ENCODE data around the gene ACTR3.
"Not testable (repeated sequence)": the region's sequence is repeated elsewhere in the genome, so short reads cannot be mapped to it uniquely, and the experiment has no call there.

ACTR3 gene

DNA sequence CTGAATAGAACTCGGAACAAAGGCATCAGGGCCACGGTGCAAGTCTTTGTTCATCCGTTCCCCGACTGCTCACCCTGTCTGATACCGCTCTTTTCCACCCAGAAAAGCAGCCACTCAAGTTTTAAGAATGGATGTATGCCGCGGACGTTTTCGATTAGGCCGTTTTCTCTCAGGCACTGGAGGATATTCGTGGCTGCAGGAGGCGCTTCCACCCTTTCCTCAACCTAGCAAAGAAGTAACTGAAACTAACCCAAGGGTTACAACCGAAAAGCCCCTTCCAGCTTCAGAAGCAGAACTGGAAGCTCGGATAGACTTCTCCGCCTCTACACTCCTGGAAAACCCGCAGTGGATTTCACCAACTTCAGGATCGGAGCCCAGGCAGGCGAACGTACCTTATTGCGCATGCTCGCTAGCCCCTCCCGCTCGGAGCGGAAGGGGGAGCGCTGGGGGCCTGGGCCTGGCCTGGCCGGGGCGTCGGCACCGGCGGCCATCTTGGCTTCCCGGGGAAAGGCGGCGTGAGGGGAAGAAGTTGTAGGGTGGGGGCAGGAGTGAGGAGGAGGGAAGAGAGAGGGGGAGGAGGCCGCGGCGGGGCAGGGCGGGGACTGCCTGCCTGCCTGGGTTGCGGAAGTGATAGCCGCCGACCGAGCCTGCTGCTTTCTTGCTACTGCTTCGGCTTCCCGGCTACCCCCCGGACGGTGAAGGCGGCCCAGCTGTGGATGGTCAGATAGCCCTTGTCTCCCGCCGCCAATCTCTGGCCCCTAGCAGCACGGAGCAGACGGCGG lies at the start of gene ACTR3:
TSS of gene ACTR3 (plus strand) at position 619 of the 782 bp plus-strand sequence. CDS start 191 bp downstream, outside the sequence.
- in situ Hi-C loops (cut with HindIII; ENCODE audit: low sequenced_read_pairs) = loop anchor here (5.0 kb wide), 3 partner anchors 67 to 127 kb away; no protein-coding TSS in a partner anchor

DNA sequence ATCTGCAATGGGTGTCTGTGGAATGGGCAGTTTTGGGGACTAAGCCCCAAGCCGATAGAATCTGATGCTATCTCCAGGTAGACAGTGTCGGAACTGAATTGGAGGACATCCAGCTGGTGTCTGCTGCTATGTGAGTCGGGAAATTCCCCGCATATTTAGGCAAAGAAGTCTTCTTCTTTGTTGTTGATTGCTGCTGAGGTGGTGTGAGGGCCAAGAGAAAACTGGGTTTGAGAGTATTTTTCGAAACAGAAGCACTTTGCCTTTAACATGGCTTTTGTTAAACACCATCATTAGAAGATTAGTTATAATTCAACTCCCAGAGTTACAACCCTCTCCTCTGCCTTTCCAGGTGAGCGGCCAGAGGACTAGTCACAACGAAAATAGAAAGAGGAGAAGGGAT lies 49.4 kb upstream of the ACTR3 start:
- in situ Hi-C loops (cut with HindIII; ENCODE audit: low sequenced_read_pairs) = no loop called here

DNA sequence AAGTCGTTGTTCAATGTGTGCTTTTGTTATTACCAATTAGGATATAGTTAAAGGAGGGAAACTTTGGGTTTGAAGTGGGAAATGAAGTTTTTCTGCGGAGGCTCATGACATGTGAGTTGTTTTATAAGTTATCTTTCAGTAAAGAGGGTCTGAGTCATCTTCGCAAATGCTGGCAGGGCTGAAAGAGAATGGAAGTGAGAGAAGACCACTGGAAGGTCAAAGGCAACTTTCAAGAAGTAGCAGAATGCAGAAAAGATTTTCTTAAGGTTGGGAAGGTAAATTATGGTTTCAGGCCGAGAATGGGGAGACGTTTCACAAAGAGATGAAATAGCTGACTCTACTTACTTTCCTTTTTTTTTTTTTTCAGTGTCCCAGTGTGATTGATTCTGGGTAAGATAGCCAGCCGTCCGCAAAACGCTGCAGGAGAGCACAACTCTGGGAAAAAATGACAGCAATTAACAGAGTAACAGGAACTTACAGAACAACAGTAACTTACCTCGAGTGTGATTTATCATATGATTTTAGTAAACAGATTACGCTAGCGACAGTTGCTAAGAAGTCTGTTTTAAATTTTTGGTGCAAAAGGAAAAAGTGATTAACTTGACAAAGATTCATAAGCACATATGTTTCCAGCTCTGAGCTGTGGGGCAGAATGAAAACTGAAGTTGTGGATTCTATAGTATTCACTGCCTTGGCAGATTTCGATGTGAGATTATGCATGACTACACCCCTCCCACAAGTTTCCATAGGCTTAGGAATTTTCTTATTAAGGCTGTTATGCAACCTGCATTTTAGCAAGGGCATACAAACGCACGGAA lies 46.8 kb upstream of the ACTR3 start:
- in situ Hi-C loops (cut with HindIII; ENCODE audit: low sequenced_read_pairs) = no loop called here

DNA sequence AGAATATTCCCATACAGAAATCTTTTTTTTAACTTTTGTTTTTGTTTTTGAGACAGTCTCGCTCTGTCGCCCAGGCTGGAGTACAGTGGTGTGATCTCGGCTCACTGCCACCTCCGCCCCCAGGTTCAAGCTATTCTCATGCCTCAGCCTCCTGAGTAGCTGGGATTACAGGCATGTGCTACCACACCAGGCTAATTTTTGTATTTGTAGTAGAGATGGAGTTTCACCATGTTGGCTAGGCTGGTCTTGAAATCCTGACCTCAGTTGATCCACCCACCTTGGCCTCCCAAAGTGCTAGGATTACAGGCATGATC lies 46.2 kb upstream of the ACTR3 start:
- in situ Hi-C loops (cut with HindIII; ENCODE audit: low sequenced_read_pairs) = not testable (repeated sequence)

DNA sequence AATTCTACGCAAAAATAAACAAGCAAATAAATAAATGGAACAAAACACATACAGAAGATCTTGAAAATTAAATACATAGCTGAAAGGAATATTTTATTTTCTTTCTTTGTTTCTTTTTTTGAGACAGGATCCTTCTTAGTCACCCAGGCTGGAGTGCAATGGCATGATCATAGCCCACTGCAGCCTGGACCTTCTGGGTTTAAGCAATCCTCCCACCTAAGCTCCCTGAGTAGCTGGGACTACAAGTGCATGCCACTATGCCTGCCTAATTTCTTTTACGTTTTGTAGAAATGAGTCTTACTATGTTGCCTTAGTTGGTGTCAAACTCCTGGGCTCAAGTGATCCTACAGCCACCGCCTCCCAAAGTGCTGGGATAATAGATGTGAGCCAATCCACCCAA lies 44.6 kb upstream of the ACTR3 start:
- in situ Hi-C loops (cut with HindIII; ENCODE audit: low sequenced_read_pairs) = no loop called here

DNA sequence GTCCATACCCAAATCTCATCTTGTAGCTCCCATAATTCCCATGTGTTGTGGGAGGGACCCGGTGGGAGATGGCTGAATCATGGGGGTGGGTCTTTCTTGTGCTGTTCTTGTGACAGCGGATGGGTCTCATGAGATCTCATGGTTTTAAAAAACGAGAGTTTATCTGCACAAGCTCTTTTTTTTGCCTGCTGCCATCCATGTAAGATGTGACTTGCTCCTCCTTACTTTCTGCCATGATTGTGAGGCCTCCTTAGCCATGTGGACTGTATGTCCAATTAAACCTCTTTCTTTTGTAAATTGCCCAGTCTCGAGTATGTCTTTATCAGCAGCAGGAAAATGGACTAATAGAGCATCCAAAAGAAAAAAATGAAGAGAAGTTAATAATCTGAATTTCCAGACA lies 44.1 kb upstream of the ACTR3 start:
- in situ Hi-C loops (cut with HindIII; ENCODE audit: low sequenced_read_pairs) = not testable (repeated sequence)

DNA sequence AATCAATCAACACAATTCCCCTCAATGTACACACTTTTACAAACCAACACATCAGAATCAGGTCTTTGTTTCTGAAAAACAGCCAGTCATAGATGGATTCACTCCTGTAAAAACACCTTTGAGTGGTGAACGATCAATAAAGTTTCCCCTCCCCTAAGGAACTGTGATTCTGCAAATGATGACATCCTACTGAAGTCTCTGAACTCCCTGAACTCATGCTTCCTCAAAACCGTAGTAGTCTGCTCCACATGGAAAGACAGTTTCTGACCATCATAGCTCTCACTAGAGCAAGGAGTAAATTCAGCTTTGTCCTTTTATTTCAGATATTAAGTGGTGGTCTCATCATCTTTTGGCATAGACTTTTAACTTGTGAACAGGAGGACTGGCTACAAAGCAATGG lies 43.5 kb upstream of the ACTR3 start:
- in situ Hi-C loops (cut with HindIII; ENCODE audit: low sequenced_read_pairs) = no loop called here

DNA sequence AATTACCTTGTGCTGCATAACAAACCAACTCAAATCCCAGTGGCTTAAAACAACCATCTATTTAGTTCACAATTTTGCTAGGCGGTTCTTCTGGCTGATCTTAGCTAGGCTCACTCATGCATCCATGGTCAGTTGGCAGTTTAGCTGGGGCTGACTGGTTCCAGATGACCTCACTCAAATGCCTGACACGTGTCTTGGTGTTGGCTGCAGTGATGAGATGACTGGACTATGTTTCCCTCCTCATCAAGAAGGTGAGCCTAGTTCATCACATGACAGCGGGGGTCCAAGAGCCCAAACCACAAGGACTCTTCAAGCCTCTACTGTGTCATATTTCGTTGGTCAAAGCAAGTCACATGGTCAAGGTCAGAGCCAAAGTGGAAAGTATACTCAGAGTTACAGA lies 42.7 kb upstream of the ACTR3 start:
- in situ Hi-C loops (cut with HindIII; ENCODE audit: low sequenced_read_pairs) = no loop called here

DNA sequence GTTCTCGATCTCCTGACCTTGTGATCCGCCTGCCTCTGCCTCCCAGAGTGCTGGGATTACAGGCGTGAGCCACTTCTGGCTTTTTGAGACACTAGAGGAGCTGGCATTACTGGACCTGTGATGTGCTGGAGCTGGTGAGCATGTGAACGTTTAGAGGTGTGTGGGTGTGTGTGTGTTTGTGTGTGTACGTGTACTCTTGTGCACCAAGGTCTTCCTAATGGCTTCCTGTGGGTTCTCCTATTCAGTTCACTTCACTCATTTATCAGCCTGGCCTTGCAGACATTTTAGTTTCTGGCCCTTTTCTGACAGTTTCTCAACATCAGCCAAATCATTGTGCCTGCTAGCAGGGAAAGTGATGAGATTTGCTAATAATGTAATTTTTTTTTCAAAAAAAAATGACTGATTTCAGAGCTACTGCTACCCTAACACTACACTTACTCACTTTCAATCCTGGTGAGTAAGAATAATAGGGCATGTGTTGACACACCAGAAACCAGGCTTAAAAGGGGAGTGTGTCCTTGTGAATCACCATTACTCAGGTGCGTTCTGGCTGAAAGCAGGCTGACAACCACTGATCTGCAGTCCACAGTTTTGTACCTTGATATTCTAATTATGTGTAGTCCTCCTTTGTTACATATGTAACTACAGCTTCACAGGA lies 41.0 kb upstream of the ACTR3 start:
- in situ Hi-C loops (cut with HindIII; ENCODE audit: low sequenced_read_pairs) = no loop called here

DNA sequence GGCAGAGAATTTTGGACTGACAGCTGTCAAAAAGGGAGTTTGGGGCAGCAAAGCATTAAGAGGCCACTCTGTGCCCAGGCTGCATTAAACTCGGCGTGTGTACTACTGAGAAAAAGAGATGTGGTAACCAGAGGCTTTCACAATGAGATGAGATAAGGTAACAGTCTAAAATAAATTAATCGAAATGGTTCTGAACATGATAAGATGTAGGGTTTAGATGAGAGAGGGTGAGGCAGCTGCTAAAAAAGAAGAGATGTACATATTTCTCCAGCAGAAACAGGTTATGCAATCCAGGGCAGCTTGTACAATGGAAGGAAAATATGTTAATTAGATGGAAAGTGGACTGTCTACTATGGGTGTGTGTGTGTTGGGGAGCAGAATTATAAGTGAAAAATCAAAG lies 39.2 kb upstream of the ACTR3 start:
- in situ Hi-C loops (cut with HindIII; ENCODE audit: low sequenced_read_pairs) = no loop called here

DNA sequence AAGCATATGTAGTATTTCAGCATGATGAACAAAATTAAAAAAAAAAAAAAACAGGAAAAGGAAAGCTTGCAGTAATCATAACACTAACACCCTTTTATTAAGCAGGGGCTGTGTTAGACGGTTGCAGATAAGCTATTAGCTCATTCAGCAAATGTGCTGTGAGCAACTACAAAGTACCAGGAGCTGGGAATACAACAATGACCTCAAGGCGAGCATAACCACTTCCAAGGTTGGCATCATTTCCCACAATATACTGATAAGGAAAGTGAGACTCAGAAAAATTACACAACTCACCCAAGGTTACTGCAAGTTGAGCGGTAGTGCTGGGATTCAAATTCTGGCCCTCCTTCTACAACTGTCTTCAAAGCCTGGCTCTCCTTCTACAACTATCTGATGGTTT lies 38.2 kb upstream of the ACTR3 start:
- in situ Hi-C loops (cut with HindIII; ENCODE audit: low sequenced_read_pairs) = no loop called here

DNA sequence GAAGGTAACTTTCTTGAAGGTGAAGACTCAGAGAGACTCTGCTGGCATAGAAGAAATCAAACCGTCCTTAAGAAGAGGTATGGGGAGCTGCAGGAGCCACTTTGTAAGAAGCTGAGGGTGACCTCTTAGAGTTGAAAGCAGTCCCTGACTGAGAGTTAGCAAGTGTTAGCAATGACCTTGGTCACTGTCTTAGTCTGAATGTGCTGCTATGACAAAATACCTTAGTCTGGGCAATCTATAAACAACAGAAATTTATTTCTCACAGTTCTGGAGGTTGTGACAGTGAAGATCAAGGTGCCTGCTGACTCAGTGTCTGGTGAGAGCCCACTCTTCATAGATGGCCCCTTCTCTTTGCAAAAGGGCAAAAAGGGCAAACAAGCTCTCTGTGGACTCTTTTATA lies 35.7 kb upstream of the ACTR3 start:
- in situ Hi-C loops (cut with HindIII; ENCODE audit: low sequenced_read_pairs) = no loop called here

DNA sequence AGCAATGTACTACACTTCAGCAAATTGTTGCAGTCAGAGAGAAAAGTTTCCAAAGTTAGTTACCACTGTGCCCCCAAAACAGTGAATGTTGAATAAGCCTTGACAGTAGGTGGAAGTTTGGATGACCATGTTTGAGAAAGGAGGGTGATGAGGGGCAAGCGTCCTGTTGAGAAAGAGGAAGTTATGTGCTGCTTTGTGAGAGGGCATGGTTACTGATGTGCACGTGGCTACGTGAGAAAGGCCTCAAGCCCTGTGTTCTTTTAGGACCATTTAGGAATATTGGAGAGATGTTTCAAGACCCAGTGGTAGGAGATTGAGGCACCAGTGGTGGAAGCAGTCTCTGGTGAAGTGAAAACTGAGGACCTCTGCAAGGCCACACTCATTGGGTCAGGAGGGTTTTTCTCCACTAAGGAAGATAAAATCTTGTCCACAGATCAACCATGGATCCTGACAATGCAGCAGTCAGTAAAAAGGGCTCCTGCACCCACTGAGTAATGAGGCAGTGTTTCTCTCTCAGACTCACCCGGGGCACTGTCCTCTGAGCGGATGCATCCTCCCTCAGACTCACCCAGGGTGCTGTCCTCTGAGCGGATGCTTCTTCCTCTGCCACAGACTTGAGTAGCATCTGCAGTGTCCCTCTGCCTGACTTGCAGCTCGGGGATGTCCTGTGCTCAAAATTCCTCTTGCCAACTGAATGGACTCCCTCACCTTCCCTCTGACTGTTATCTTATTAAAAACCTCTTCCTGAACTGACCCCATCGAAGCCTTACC lies 34.7 kb upstream of the ACTR3 start:
- in situ Hi-C loops (cut with HindIII; ENCODE audit: low sequenced_read_pairs) = no loop called here

DNA sequence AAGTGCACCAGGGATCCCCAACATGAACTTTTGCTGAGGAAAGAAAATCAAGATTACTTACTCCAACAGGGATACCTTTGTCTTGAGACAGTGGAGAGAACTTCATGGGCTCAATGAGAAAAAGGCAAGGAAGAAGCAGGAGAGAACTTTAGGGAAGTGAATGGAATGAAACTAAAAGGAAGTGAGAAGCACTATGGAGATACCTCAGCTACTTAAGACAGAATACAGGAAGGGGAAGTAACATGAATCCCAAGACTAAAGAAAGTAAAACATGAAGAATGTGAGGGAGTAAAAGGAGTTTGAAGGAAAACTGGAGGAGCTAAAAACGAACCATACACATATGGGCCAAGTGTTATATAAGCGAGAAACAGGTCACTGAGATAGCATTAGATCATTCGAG lies 32.4 kb upstream of the ACTR3 start:
- in situ Hi-C loops (cut with HindIII; ENCODE audit: low sequenced_read_pairs) = no loop called here

DNA sequence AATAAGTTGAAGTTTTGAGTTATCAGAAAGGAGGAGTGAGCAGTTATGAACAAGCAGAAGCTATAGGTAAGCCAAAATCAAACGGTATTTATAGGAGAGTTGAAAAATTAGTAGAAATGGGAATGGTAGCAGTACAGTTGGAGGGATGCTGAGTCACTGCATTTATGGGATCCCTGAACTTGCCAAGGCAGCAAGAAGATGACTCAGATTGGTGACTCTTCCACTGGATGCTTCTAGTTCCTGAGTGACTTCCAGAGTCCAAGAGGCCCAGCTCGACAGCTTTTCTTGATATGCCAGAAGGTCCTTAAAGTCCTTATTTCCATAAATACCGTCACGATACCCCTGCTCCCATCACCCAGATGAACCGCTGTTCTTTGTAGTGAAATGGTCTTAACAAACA lies 31.1 kb upstream of the ACTR3 start:
- in situ Hi-C loops (cut with HindIII; ENCODE audit: low sequenced_read_pairs) = no loop called here

DNA sequence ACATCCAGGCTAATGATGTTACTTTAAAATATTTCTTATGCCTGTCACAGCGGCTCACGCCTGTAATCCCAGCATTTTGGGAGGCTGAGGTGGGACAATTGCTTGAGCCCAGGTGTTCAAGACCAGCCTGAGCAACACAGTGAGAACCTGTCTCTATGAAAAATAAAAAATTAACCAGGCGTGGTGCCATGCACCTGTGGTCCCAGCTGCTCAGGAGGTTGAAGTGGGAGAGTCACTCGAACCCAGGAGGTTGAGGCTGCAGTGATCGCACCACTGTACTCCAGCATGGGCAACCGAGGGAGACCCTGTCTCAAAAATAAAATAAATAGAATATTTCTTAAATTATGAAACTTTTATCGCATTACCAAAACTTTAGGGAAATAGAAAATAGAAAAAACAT lies 28.1 kb upstream of the ACTR3 start:
- in situ Hi-C loops (cut with HindIII; ENCODE audit: low sequenced_read_pairs) = no loop called here

DNA sequence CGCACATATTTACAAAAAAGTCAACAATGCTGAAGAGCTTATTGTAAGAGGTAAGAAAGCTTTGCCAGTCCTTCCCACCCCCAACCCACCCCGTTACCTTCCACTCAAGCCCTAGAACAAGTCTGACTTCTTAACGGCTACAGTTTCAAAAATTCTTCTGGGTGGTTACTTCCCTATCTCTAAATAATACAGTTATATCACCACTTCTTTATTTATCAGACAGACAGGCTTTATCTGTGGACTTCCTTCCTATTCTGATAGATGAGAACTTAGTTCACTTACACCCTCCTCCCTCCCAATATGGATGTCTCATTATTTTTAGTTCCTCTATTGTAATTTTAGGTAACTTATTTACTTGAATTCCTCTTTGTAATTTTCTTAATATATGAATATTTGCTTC lies 26.7 kb upstream of the ACTR3 start:
- in situ Hi-C loops (cut with HindIII; ENCODE audit: low sequenced_read_pairs) = no loop called here

DNA sequence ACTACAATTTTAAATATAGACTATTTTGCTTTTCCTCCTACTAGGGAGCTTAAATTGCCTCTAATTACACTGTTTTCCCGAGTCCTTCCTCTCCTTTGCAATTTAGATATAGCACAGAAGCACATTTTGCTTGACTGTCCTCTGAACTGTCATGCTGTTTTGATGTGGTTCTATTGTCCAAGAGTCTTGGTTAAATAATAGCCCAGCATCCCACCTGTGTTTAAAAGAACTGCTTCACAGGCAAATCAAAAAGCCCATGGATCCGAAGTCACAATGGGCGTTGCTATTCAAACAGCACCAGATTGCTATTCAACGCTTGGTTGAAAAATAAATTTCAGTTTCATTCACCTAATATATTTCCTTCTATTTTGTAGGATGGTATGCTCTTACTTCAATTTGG lies 22.3 kb upstream of the ACTR3 start:
- in situ Hi-C loops (cut with HindIII; ENCODE audit: low sequenced_read_pairs) = no loop called here

DNA sequence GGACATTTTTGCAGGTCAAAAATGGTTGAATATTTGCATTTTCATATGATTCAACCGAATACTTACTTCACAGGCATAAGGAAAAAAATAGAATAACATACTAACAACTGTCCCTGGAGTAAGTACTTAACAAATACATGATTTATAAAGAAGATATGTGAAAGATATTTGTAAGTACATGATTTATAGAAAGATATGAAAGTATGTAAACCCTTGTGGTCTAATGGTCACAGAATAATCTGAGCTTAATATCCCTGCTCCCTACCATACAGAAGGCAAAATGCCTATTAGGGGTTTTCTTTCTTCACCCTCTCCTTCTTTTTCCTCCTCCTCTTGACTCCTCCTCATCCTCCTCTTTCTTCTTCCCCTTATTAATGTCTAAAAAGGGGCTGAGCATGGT lies 20.6 kb upstream of the ACTR3 start:
- in situ Hi-C loops (cut with HindIII; ENCODE audit: low sequenced_read_pairs) = no loop called here

DNA sequence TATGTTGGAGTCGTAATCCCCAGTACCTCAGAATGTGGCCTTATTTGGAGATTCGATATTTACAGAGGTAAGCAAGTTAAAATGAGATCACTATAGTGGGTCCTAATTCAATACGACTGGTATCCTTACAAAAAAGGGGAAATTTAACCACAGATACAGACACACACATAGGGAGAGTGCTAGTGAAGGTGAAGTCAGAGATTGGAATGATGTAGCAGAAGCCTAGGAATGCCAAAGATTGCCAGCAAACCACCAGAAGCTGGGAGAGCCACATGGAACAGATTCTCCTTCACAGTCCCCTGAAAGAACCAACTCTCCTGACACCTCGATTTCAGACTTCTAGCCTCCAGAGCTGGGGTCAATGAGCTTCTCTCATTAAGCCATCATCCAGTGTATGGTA lies 17.7 kb upstream of the ACTR3 start:
- in situ Hi-C loops (cut with HindIII; ENCODE audit: low sequenced_read_pairs) = no loop called here

DNA sequence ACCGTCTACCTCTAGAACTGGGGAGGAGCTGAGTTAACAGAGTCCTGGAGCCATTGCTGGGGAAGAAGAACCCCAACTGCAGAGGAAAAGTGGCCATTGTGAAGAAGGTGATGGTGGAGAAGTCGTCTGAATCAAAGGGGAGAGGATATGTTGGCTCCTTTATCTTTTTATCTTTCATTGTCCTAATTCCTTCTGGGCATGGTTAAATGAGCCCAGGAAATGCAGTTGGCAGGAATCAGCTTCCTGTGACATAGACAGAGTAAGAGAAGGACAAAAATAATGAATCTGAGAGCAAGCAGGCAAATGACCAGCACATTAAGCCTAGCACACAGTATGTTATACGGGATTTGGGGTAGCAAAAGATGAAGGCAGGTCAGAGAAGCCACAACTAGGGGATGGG lies 16.0 kb upstream of the ACTR3 start:
- in situ Hi-C loops (cut with HindIII; ENCODE audit: low sequenced_read_pairs) = no loop called here

Data from endothelial cell of hepatic sinusoid (primary cell).